Dermis blood vessel endothelial cell (primary cell): ENCODE measurements around the gene DYSF. TPM values are rescaled to one million over a fixed set of nuclear protein-coding genes. Genes with fewer than 3 reads are reported as not detected.

Source experiments
- DNase-seq: peaks from one replicate; pipeline ENCODE4 v3.0.0; 2010
- total RNA-seq: library from RNA; depleted of rRNA; stranded (reverse); fragments of >200 nt; gene quantifications from 2 replicates; pipeline ENCODE4 v1.2.3, GENCODE V29; 2014

Gene DYSF
- total RNA-seq, 1 donor from 2014 or later = 145 TPM

GRCh38 chr2:71697106-71698004 is 244.0 kb downstream of the DYSF start:
- DNase-seq = no peak

- no peak for DNase-seq
Measured at GRCh38 chr2:71699428-71699827, 246.1 kb downstream of the DYSF start.

- no peak for DNase-seq
Measured at GRCh38 chr2:71700041-71700657, 246.8 kb downstream of the DYSF start.

GRCh38 chr2:71700658-71701397 is 247.5 kb downstream of the DYSF start:
- DNase-seq = no peak

GRCh38 chr2:71702071-71702970 is 249.0 kb downstream of the DYSF start:
- no peak for DNase-seq

- DNase-seq = no peak
Measured at GRCh38 chr2:71702971-71703898, 249.9 kb downstream of the DYSF start.

GRCh38 chr2:71704131-71704561 is 250.8 kb downstream of the DYSF start:
- no peak for DNase-seq

- no peak for DNase-seq
Measured at GRCh38 chr2:71704688-71705087, 251.3 kb downstream of the DYSF start.

GRCh38 chr2:71705171-71705960 is 252.0 kb downstream of the DYSF start:
- DNase-seq = no peak

GRCh38 chr2:71706121-71706520 is 252.8 kb downstream of the DYSF start:
- DNase-seq = no peak

- DNase-seq = no peak
Measured at GRCh38 chr2:71706836-71707235, 253.5 kb downstream of the DYSF start.

- DNase-seq = no peak
Measured at GRCh38 chr2:71710367-71711132, 257.2 kb downstream of the DYSF start.

GRCh38 chr2:71711133-71711855 is 257.9 kb downstream of the DYSF start:
- DNase-seq = no peak

GRCh38 chr2:71712158-71712818 is 258.9 kb downstream of the DYSF start:
- no peak for DNase-seq

- DNase-seq = no peak
Measured at GRCh38 chr2:71713581-71714580, 260.5 kb downstream of the DYSF start.

- no peak for DNase-seq
Measured at GRCh38 chr2:71714601-71715240, 261.4 kb downstream of the DYSF start.
